Activated CD4-positive, alpha-beta memory T cell treated with anti-CD3 and anti-CD28 coated beads for 36 hours (primary cell): ENCODE measurements around the gene MACF1. TPM values are rescaled to one million over a fixed set of nuclear protein-coding genes. Genes with fewer than 3 reads are reported as not detected.
A peak's percentile ranks its signal among the peaks of the same experiment; 100 is the strongest.
"Not testable (repeated sequence)": the region's sequence is repeated elsewhere in the genome, so short reads cannot be mapped to it uniquely, and the experiment has no call there.

Experiments used
- CTCF ChIA-PET: fragments of 350-600 bp; sonication (Branson Sonifier 250); formaldehyde crosslinking; loops from one replicate; lab custom pipeline; 2021; ENCODE audit warnings: antibody characterized with exemption, inconsistent platforms; lab: Charles Lee
- POLR2A ChIA-PET: fragments of 350-600 bp; sonication (Branson Sonifier 250); formaldehyde crosslinking; loops from one replicate; lab custom pipeline; 2021; ENCODE audit warnings: antibody characterized with exemption; lab: Charles Lee
- DNase-seq: peaks from one replicate; pipeline ENCODE4 v3.0.0-alpha.2; 2020
- H3K27ac Mint-ChIP-seq: one replicate; pipeline ENCODE4 v1.8.0; 2021; ENCODE audit warnings: mixed read lengths
- H3K27me3 Mint-ChIP-seq: one replicate; pipeline ENCODE4 v1.8.0; 2021; ENCODE audit warnings: mixed read lengths
- H3K36me3 Mint-ChIP-seq: one replicate; pipeline ENCODE4 v1.8.0; 2021; ENCODE audit warnings: mixed read lengths
- H3K4me1 Mint-ChIP-seq: one replicate; pipeline ENCODE4 v1.8.0; 2021; ENCODE audit warnings: low read depth, mixed read lengths
- H3K4me3 Mint-ChIP-seq: one replicate; pipeline ENCODE4 v1.8.0; 2021; ENCODE audit warnings: mild to moderate bottlenecking, mixed read lengths
- H3K9me3 Mint-ChIP-seq: one replicate; pipeline ENCODE4 v1.8.0; 2021; ENCODE audit warnings: mixed read lengths
- intact Hi-C: fragments of 100-400 bp; cut with micrococcal nuclease; formaldehyde crosslinking; loops from one replicate; pipeline ENCODE4 v1.15.1; 2023
- total RNA-seq, 2 experiments: library from RNA; stranded (reverse); gene quantifications; one replicate each; pipeline ENCODE4 v1.2.3, GENCODE V29; 2021

Gene MACF1
- total RNA-seq, 2 experiments from 2014 or later: 239 to 240 TPM

GRCh38 chr1:39517936-39518335, 313.4 kb downstream of the MACF1 start:
- H3K27ac Mint-ChIP-seq, POLR2A ChIA-PET, DNase-seq, H3K4me3 Mint-ChIP-seq, H3K36me3 Mint-ChIP-seq, H3K27me3 Mint-ChIP-seq, H3K9me3 Mint-ChIP-seq, intact Hi-C loops, CTCF ChIA-PET, H3K4me1 Mint-ChIP-seq: not testable (repeated sequence)

DNA sequence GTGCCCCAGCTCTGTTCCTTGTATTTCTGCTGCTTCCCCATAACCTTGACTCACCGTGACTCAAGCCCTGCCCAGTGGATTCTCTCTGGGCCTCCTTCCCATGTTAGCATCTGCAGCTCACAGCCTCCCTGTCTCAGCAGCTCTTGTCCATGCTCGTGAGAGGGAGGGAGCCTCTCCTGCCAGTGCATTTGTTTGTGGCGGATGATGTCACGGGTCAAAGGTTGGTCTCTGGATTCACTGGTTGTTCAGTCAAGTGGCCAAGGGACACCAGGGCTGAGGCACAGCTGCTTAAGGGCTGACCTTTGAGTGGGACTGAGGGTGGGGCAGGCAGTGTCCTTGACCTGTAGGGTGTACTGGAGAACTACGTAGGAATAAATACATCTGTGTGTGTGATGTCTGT, 314.9 kb downstream of the MACF1 start:
- H3K4me3 Mint-ChIP-seq, H3K9me3 Mint-ChIP-seq, intact Hi-C loops, DNase-seq, CTCF ChIA-PET, H3K27ac Mint-ChIP-seq, H3K36me3 Mint-ChIP-seq, H3K27me3 Mint-ChIP-seq, H3K4me1 Mint-ChIP-seq, POLR2A ChIA-PET: not testable (repeated sequence)

- CTCF ChIA-PET, POLR2A ChIA-PET, DNase-seq, H3K36me3 Mint-ChIP-seq, H3K4me3 Mint-ChIP-seq, H3K27ac Mint-ChIP-seq, H3K9me3 Mint-ChIP-seq, H3K4me1 Mint-ChIP-seq, intact Hi-C loops, H3K27me3 Mint-ChIP-seq: not testable (repeated sequence)
These were observed 317.7 kb downstream of the MACF1 start for GRCh38 chr1:39522221-39522620.

- Mint-ChIP-seq H3K4me3 (no peak overlapping the region), H3K4me1 (peaks cover 5% of the 10 kb centered on the region), H3K36me3 (peaks cover 8% of the 10 kb centered on the region), H3K9me3 (no peaks in the 10 kb centered on the region), H3K27ac (no peak overlapping the region), H3K27me3 (no peaks in the 10 kb centered on the region)
- ChIA-PET POLR2A (no interaction called here), CTCF (no interaction called here)
- no peak for DNase-seq
- intact Hi-C loops: no loop called here
These were observed 318.4 kb downstream of the MACF1 start for GRCh38 chr1:39522661-39523567.

DNA sequence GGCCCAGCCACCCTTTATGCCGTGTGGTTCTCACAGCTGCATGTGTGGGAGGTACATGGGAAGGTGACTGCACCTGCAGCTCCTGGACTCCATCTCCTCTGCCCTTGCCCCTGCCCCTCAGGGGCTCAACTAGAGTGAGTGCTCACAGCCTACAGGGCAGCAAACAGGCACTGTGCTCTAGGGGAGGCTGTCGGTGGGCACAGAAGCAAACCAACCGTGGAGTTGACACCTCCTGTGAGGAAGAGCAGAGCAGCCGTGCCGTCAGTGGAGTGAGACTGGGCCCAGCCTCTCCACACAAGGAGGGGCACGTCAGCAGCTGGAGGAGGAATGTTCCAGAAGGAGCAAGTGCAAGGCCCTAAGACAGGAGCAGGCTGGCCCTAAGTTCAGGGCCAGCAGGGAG, 319.7 kb downstream of the MACF1 start:
- Mint-ChIP-seq H3K9me3 (no peaks in the 10 kb centered on the region), H3K4me1 (peaks cover 5% of the 10 kb centered on the region)
- POLR2A ChIA-PET: no interaction called here

GRCh38 chr1:39524591-39525365, 320.3 kb downstream of the MACF1 start:
- H3K27me3 Mint-ChIP-seq: no peaks in the 10 kb centered on the region
- no peaks in the 10 kb centered on the region for H3K9me3 Mint-ChIP-seq
- ChIA-PET CTCF (no interaction called here), POLR2A (interaction anchor here (0.5 kb wide), 1 partner anchor 338 kb away, joined by 3 read pairs; no protein-coding TSS in a partner anchor)
- H3K4me1 Mint-ChIP-seq: peaks cover 5% of the 10 kb centered on the region
- intact Hi-C loops: no loop called here
- H3K36me3 Mint-ChIP-seq: peaks cover 13% of the 10 kb centered on the region
- DNase-seq: no peak
- no peak overlapping the region for H3K4me3 Mint-ChIP-seq
- H3K27ac Mint-ChIP-seq: no peak overlapping the region

More for the DNA sequence above, 319.7 kb downstream of the MACF1 start:
- CTCF ChIA-PET: interaction anchor here (0.8 kb wide), 1 partner anchor 15 kb away, joined by 3 read pairs; no protein-coding TSS in a partner anchor
- Mint-ChIP-seq H3K4me3 (no peak overlapping the region), H3K27ac (no peak overlapping the region), H3K36me3 (peaks cover 10% of the 10 kb centered on the region), H3K27me3 (no peaks in the 10 kb centered on the region)
- intact Hi-C loops: no loop called here
- no peak for DNase-seq

- Mint-ChIP-seq H3K27me3 (no peaks in the 10 kb centered on the region), H3K9me3 (no peaks in the 10 kb centered on the region), H3K27ac (no peak overlapping the region), H3K4me1 (peaks cover 5% of the 10 kb centered on the region), H3K4me3 (no peak overlapping the region), H3K36me3 (peaks cover 14% of the 10 kb centered on the region)
- peak; percentile 65 for DNase-seq
- intact Hi-C loops: no loop called here
- ChIA-PET CTCF (no interaction called here), POLR2A (interaction anchor here (0.5 kb wide), 1 partner anchor 339 kb away, joined by 3 read pairs; no protein-coding TSS in a partner anchor)
These were observed 321.1 kb downstream of the MACF1 start for GRCh38 chr1:39525366-39526165.

GRCh38 chr1:39526466-39527189, 322.1 kb downstream of the MACF1 start:
- ChIA-PET POLR2A (no interaction called here), CTCF (no interaction called here)
- intact Hi-C loops: no loop called here
- Mint-ChIP-seq H3K4me3 (no peak overlapping the region), H3K27ac (no peak overlapping the region), H3K4me1 (peaks cover 5% of the 10 kb centered on the region), H3K9me3 (no peaks in the 10 kb centered on the region), H3K27me3 (no peaks in the 10 kb centered on the region), H3K36me3 (peaks cover 14% of the 10 kb centered on the region)
- no peak for DNase-seq

- intact Hi-C loops, CTCF ChIA-PET, H3K4me3 Mint-ChIP-seq: not testable (repeated sequence)
These were observed 322.7 kb downstream of the MACF1 start for GRCh38 chr1:39527190-39527579.

GRCh38 chr1:39528082-39528481, 323.6 kb downstream of the MACF1 start:
- CTCF ChIA-PET: no interaction called here

More at GRCh38 chr1:39527190-39527579, 322.7 kb downstream of the MACF1 start:
- DNase-seq, H3K9me3 Mint-ChIP-seq, H3K4me1 Mint-ChIP-seq, H3K27ac Mint-ChIP-seq, H3K27me3 Mint-ChIP-seq, POLR2A ChIA-PET: not testable (repeated sequence)
- peaks cover 16% of the 10 kb centered on the region for H3K36me3 Mint-ChIP-seq

DNA sequence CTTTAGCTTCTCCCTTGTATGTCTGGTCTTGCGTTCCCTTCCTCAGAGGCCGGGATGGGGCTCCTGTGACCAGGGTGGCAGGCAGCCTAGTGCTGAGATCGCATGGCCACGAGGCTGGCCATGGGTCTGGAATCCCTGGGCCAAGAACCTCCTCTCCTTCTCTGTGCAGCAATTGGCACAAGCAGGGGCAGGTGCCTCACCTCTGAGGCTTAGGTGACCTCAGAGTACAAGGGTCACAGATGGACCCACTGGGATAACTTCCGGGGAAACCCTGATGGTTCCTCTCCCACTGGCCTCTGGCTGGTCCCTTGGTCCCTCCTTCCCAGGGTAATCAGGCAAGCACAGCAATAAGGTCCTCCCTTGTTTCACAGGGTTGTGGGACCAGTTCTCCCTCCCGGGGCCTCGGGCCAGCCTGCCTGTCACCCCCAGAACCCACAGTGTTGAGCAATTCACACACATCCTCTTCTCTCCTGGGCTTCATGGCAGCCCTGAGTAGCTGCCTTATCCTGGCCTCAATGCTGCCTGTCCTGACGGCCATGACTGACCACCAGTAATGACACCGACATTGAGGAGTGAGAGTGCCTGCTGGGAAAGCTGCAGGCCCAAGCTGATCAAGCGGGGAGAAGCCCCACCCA, 325.5 kb downstream of the MACF1 start:
- Mint-ChIP-seq H3K4me1 (peaks cover 5% of the 10 kb centered on the region), H3K27ac (no peak overlapping the region), H3K4me3 (no peak overlapping the region), H3K36me3 (peaks cover 18% of the 10 kb centered on the region), H3K27me3 (no peaks in the 10 kb centered on the region), H3K9me3 (no peaks in the 10 kb centered on the region)
- DNase-seq: no peak
- ChIA-PET CTCF (no interaction called here), POLR2A (no interaction called here)
- intact Hi-C loops: no loop called here

More at GRCh38 chr1:39528082-39528481, 323.6 kb downstream of the MACF1 start:
- no peaks in the 10 kb centered on the region for H3K9me3 Mint-ChIP-seq
- peaks cover 17% of the 10 kb centered on the region for H3K36me3 Mint-ChIP-seq
- DNase-seq: no peak
- intact Hi-C loops: no loop called here
- H3K4me1 Mint-ChIP-seq: peaks cover 5% of the 10 kb centered on the region
- no peak overlapping the region for H3K4me3 Mint-ChIP-seq
- POLR2A ChIA-PET: interaction anchor here (0.5 kb wide), 1 partner anchor 27 kb away, joined by 3 read pairs; no protein-coding TSS in a partner anchor
- no peak overlapping the region for H3K27ac Mint-ChIP-seq
- H3K27me3 Mint-ChIP-seq: no peaks in the 10 kb centered on the region
